ENCODE measurements around the gene ADGRG2.

ADGRG2 gene

GRCh38 chrX:19063030-19063429, 59.2 kb downstream of the ADGRG2 start (continued):
- no peak for TF ChIP-seq ZNF311 (tag by site-specific recombination; IDR thresholded peaks at IDR 0.05; ENCODE audit: borderline replicate concordance)
- TF ChIP-seq ZNF354C (tag by site-specific recombination; IDR thresholded peaks at IDR 0.05; ENCODE audit: borderline replicate concordance, low read depth), result no peak
- TF ChIP-seq ZNF341 (tag by site-specific recombination; IDR thresholded peaks at IDR 0.05; ENCODE audit: low read depth), result no peak
- TF ChIP-seq ZNF621 (tag by site-specific recombination; IDR thresholded peaks at IDR 0.05), result no peak

DNA sequence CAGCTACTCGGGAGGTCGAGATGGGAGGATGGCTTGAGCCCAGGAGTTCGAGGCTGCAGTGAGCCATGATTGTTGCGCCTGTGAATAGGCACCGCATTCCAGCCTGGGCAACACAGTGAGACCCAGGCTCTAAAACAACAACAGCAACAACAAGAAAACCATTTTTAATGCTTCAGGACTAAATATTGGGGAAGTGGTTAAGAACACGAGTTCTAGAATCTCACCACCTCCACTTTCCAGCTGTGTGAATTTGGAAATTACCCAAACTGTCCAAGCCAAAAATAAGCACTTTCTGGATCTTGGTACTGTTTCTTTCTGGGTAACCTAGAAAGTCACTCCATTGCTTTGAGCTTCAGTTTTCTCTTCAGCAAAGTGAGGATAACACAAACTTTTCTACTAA, 63.2 kb downstream of the ADGRG2 start:
- H3K9me3 ChIP-seq (ENCODE audit: control insufficient read depth, insufficient read depth, low read depth, low read length), result no peaks in the 10 kb centered on the region
- no peak overlapping the region for H3K27ac ChIP-seq (ENCODE audit: extremely low read depth, low read depth, low read length)
- no peaks in the 10 kb centered on the region for H3K36me3 ChIP-seq (ENCODE audit: control insufficient read depth in 2 of 2, insufficient read depth in 1 of 2, low read length in 2 of 2)
- TF ChIP-seq ZFP69B (tag by site-specific recombination; IDR thresholded peaks at IDR 0.05), result no peak
- no peak for TF ChIP-seq ZNF48 (tag by site-specific recombination; IDR thresholded peaks at IDR 0.05)
- no peaks in the 10 kb centered on the region for H3K4me1 ChIP-seq (ENCODE audit: control insufficient read depth, insufficient read depth, low read length)
- CTCF ChIA-PET, result interaction anchor here (0.5 kb wide), 1 partner anchor 280 kb away, joined by 3 read pairs; no protein-coding TSS in a partner anchor
- POLR2A ChIA-PET, result no interaction called here
- no peak overlapping the region for H3K4me3 ChIP-seq (ENCODE audit: low read depth, low read length)

DNA sequence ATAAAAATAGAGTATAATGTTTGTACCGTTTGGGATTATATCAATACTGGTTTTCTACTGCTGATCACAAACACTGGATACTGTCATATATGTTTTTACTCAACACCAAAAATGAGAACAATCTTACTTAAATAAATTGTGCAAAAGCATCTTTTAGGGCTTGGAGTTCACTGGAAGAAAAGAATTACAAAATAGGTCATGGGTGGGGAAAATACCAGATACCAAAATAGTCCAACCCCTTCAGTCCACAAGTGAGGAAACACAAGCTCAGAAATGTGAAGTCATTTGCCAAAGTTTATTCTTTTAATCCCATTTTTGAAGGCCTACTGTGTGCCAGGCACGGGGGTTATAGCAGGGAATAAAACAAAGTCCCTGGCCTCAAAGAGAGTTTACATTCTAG, 64.4 kb downstream of the ADGRG2 start:
- no peaks in the 10 kb centered on the region for H3K9me3 ChIP-seq (ENCODE audit: control insufficient read depth, insufficient read depth, low read depth, low read length)
- H3K27ac ChIP-seq (ENCODE audit: extremely low read depth, low read depth, low read length), result no peak overlapping the region
- no peaks in the 10 kb centered on the region for H3K36me3 ChIP-seq (ENCODE audit: control insufficient read depth in 2 of 2, insufficient read depth in 1 of 2, low read length in 2 of 2)
- H3K4me3 ChIP-seq (ENCODE audit: low read depth, low read length), result no peak overlapping the region
- ChIA-PET POLR2A (no interaction called here), CTCF (interaction anchor here (0.6 kb wide), 2 partner anchors 11 to 648 kb away, joined by 3 read pairs; no protein-coding TSS in a partner anchor)
- no peaks in the 10 kb centered on the region for H3K4me1 ChIP-seq (ENCODE audit: control insufficient read depth, insufficient read depth, low read length)
- TF ChIP-seq ZNF548 (tag by site-specific recombination; IDR thresholded peaks at IDR 0.05) (no peak), ZNF133 (tag by site-specific recombination; IDR thresholded peaks at IDR 0.05) (no peak), ZNF792 (tag by site-specific recombination; IDR thresholded peaks at IDR 0.05) (no peak), ZNF324 (tag by site-specific recombination; IDR thresholded peaks at IDR 0.05) (no peak), ZNF747 (tag by site-specific recombination; IDR thresholded peaks at IDR 0.05) (no peak), ZNF292 (tag by site-specific recombination; IDR thresholded peaks at IDR 0.05; ENCODE audit: borderline replicate concordance, low read depth) (no peak)
- TF ChIP-seq, protein P1, sequence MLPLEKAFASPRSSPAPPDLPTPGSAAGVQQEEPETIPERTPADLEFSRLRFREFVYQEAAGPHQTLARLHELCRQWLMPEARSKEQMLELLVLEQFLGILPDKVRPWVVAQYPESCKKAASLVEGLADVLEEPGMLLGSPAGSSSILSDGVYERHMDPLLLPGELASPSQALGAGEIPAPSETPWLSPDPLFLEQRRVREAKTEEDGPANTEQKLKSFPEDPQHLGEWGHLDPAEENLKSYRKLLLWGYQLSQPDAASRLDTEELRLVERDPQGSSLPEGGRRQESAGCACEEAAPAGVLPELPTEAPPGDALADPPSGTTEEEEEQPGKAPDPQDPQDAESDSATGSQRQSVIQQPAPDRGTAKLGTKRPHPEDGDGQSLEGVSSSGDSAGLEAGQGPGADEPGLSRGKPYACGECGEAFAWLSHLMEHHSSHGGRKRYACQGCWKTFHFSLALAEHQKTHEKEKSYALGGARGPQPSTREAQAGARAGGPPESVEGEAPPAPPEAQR (tag by site-specific recombination; IDR thresholded peaks at IDR 0.05), result no peak

DNA sequence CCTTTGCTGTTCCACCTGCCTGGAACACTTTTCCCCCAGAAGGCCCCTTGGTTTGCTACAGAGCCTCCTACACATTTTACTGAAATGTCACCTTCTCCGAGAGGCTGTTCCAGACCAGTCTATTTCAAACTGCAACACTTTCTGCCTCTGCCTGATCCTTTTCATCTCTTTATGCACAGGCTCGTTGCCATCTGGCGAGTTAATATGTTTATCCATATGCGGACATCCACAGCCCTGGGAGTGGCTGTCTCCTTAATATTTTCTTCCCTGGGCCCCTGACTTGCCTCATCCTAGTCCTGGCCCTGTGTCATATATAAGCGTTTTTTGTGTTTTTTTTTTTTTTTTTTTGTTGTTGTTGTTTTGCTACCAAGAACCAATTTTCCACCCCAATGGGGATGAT, 73.2 kb downstream of the ADGRG2 start:
- ChIA-PET POLR2A (no interaction called here), CTCF (no interaction called here)
- H3K36me3 ChIP-seq (ENCODE audit: control insufficient read depth in 2 of 2, insufficient read depth in 1 of 2, low read length in 2 of 2), result no peaks in the 10 kb centered on the region
- TF ChIP-seq ZNF2 (tag by site-specific recombination; IDR thresholded peaks at IDR 0.05), result no peak
- H3K27ac ChIP-seq (ENCODE audit: extremely low read depth, low read depth, low read length), result no peak overlapping the region
- H3K4me1 ChIP-seq (ENCODE audit: control insufficient read depth, insufficient read depth, low read length), result no peaks in the 10 kb centered on the region; the same call in 1 of the 2 replicates
- no peaks in the 10 kb centered on the region for H3K9me3 ChIP-seq (ENCODE audit: control insufficient read depth, insufficient read depth, low read depth, low read length)
- no peak overlapping the region for H3K4me3 ChIP-seq (ENCODE audit: low read depth, low read length)

DNA sequence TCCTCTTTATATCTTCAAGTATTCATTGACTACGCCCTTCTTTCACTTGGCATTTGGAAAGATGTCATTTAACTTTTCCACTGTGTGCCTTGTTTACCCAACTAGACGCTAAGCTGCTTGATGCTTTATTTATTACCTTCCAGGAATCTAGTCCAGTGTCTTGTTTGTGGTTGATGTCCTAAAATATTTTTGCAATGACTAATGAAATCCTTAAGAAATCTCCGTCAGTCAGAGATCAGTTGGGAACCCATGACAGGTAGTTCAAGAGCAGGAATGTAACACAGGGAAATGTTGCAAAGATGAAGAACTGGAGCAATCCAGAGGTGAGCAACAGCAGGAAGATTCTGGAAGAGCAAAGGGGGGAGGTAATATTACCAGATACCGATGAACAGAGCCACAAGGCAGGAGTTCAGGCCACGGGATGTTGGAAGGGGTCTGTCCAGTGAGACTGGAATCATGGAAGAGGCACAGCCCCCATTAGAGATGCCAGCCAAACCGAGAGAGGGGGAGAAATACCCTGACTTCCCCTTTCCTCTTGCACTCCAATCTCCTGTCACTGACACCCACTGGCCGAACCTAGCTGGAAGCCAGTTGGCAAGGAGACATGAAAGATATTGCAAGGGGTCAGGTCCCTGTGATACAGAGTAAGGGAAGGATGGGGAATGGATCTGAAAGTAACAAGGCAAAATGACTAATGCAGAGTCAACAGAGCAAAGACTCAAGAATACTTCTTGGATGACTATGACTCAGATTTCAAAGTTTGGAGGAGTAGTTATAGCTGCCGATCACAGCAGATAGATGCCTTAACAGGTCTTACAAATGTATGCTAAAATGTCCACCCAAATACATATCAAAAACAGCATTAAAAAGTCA, 75.7 kb downstream of the ADGRG2 start:
- no peaks in the 10 kb centered on the region for H3K9me3 ChIP-seq (ENCODE audit: control insufficient read depth, insufficient read depth, low read depth, low read length)
- ChIA-PET POLR2A (no interaction called here), CTCF (interaction anchor here (0.6 to 0.8 kb wide), 3 partner anchors 12 to 1457 kb away, joined by 3 to 4 read pairs (median 3); no protein-coding TSS in a partner anchor)
- no peak overlapping the region for H3K27ac ChIP-seq (ENCODE audit: extremely low read depth, low read depth, low read length)
- no peaks in the 10 kb centered on the region for H3K36me3 ChIP-seq (ENCODE audit: control insufficient read depth in 2 of 2, insufficient read depth in 1 of 2, low read length in 2 of 2)
- no peaks in the 10 kb centered on the region; the same call in 1 of the 2 replicates for H3K4me1 ChIP-seq (ENCODE audit: control insufficient read depth, insufficient read depth, low read length)
- no peak overlapping the region for H3K4me3 ChIP-seq (ENCODE audit: low read depth, low read length)
- TF ChIP-seq ZNF560 (tag by site-specific recombination; IDR thresholded peaks at IDR 0.05; ENCODE audit: borderline replicate concordance), result no peak
- no peak for TF ChIP-seq ZNF571 (tag by site-specific recombination; IDR thresholded peaks at IDR 0.05)
- peak; percentile 55 for TF ChIP-seq PRDM10 (tag by site-specific recombination; IDR thresholded peaks at IDR 0.05)
- no peak for TF ChIP-seq ZNF121 (tag by site-specific recombination; IDR thresholded peaks at IDR 0.05)
- TF ChIP-seq, protein P2, sequence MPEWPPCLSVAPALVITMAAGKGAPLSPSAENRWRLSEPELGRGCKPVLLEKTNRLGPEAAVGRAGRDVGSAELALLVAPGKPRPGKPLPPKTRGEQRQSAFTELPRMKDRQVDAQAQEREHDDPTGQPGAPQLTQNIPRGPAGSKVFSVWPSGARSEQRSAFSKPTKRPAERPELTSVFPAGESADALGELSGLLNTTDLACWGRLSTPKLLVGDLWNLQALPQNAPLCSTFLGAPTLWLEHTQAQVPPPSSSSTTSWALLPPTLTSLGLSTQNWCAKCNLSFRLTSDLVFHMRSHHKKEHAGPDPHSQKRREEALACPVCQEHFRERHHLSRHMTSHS (tag by site-specific recombination; IDR thresholded peaks at IDR 0.05), result no peak
- TF ChIP-seq ZNF600 (tag by site-specific recombination; IDR thresholded peaks at IDR 0.05), result 0 out of 2 replicates have a peak, but pooled peaks have one; percentile 19
- no peak for TF ChIP-seq KLF7 (tag by site-specific recombination; IDR thresholded peaks at IDR 0.05; ENCODE audit: borderline replicate concordance)

Measured in HEK293 (cell line).